ENCODE measurements around the gene ECHS1. TPM values are rescaled to one million over a fixed set of nuclear protein-coding genes. Genes with fewer than 3 reads are reported as not detected.
A peak's percentile ranks its signal among the peaks of the same experiment; 100 is the strongest.

The ECHS1 gene
- total and polyA plus RNA-seq, 5 donors from 2014 or later, result 16.9 to 91.7 (median 87.8) TPM

DNA sequence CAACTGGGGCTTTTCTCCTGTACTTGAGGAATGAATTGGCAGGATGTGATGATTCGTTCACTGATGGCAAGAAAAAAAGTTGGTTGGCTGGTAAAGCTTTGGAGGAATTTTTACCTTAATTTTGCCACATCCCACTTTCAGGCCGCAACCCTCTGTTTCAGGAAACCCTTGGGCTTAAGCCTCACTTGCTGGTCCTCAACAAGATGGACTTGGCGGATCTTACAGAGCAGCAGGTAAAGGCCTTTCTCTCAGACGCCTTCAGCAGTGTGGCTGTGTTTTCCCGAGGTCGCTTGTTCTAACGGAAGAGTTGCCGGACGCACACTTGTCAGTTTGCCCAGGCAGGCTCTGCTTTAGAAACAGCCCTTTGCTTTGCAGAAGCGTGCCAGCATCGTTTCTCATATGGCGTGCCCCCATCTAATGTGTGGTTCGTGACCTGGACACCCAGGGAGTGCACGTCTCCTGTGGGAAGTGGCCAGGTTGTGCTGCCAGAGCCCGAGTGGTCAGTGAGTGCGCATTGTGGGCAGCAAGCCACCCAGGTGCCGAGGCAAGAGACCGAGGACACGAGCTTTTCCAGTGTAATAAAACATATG is 23.0 kb upstream of the ECHS1 start:
- Histone ChIP-seq H3K27ac (ENCODE audit: insufficient read depth, low read length, poor library complexity, severe bottlenecking) (no peak overlapping the region), H3K27me3 (ENCODE audit: control insufficient read depth, insufficient read depth, low read length) (no peaks in the 10 kb centered on the region), H3K4me1 (ENCODE audit: control insufficient read depth, insufficient read depth, low read length, poor library complexity, severe bottlenecking) (peaks cover 50% of the 10 kb centered on the region), H3K9me3 (ENCODE audit: control insufficient read depth in 2 of 2, low read length in 2 of 2) (no peaks in the 10 kb centered on the region), H3K4me3 (ENCODE audit: low read depth, low read length) (no peak overlapping the region), H3K36me3 (ENCODE audit: control insufficient read depth, insufficient read depth, low read length) (peaks cover 34% of the 10 kb centered on the region)
- Mint-ChIP-seq H3K9me3 (no peaks in the 10 kb centered on the region), H3K4me1 (peaks cover 10 to 54% (median 35%) of the 10 kb centered on the region in 4 donors), H3K4me3 (peak overlapping the region in 3 of 4 donors; percentile 74 to 98 (median 92)), H3K36me3 (peaks cover 10% of the 10 kb centered on the region), H3K27ac (no peak overlapping the region), H3K27me3 (no peaks in the 10 kb centered on the region)
- DNase-seq, result no peak
- ATAC-seq (ENCODE audit: low read depth in 2 of 2), result no peak

DNA sequence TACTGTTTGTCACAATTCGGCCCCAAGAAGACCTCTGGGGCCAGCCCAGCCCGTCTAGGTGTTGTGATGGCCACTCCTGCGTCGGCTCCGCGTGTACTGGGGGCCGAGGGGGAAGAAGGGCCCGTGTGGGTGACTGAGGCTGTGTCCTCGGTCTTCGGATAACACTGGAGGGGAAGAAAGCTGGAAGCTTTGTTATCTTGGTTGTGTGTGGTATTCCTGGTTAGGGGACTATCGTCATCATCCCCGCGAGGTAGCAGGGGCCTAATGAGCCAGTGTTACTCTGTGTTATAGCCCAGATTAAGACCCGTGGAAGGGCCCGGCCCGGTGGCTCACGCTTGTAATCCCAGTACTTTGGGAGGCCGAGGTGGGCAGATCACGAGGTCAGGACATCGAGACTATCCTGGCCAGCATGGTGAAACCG is 21.7 kb upstream of the ECHS1 start:
- Mint-ChIP-seq H3K4me1 (peaks cover 11 to 60% (median 34%) of the 10 kb centered on the region in 4 donors), H3K27ac (peak overlapping the region; percentile 63 to 92 (median 92)), H3K9me3 (no peaks in the 10 kb centered on the region), H3K27me3 (no peaks in the 10 kb centered on the region), H3K36me3 (peaks cover 10% of the 10 kb centered on the region), H3K4me3 (peak overlapping the region; percentile 84 to 98 (median 92))
- DNase-seq (no peak), ATAC-seq (ENCODE audit: low read depth in 2 of 2) (no peak)
- no peaks in the 10 kb centered on the region for H3K9me3 ChIP-seq (ENCODE audit: control insufficient read depth in 2 of 2, low read length in 2 of 2)
- H3K27me3 ChIP-seq (ENCODE audit: control insufficient read depth, insufficient read depth, low read length), result no peaks in the 10 kb centered on the region
- peaks cover 50% of the 10 kb centered on the region for H3K4me1 ChIP-seq (ENCODE audit: control insufficient read depth, insufficient read depth, low read length, poor library complexity, severe bottlenecking)
- peaks cover 29% of the 10 kb centered on the region for H3K36me3 ChIP-seq (ENCODE audit: control insufficient read depth, insufficient read depth, low read length)
- peak overlapping the region; percentile 75 for H3K4me3 ChIP-seq (ENCODE audit: low read depth, low read length)
- H3K27ac ChIP-seq (ENCODE audit: insufficient read depth, low read length, poor library complexity, severe bottlenecking), result peak overlapping the region; percentile 67

DNA sequence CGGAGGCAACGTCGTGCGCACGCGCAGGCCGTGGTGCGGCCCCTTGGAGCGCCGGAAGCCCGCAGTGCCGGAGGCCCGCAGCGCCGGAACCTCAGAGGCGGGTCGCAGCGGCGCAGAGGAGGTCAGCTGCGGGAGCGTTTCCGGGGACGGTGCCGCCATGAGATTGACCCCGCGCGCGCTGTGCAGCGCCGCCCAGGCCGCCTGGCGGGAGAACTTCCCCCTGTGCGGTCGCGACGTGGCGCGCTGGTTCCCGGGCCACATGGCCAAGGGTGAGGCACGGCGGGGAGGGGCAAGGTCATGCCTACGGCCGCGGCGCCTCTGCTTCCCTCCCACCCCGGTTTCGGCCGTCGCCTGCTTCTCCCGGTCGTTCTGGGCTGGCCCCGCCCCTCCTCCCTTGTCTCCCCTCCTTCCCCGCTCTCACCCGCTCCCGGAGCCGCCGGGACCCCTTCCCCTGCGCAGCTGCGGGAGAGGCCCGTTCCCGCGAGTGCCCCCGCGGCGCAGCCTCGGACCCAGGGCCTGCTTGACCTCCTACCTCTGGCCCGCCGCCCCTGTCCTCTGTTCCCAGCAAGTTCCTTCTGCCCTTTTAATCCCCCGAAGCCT is 21.0 kb upstream of the ECHS1 start, which contains the start of gene MTG1:
Gene MTG1, plus strand, starts transcription at position 94 of the 600 bp plus-strand sequence. Its CDS starts 64 bp downstream, at position 158.
- peaks cover 57% of the 10 kb centered on the region for H3K4me1 ChIP-seq (ENCODE audit: control insufficient read depth, insufficient read depth, low read length, poor library complexity, severe bottlenecking)
- peak; percentile 89 to 92 (median 90) for DNase-seq
- H3K4me3 Mint-ChIP-seq, result peak within 1 kb of the TSS; percentile 84 to 98 (median 92)
- H3K36me3 Mint-ChIP-seq, result peaks cover 10% of the 10 kb centered on the region
- no peaks in the 10 kb centered on the region for H3K9me3 Mint-ChIP-seq
- H3K9me3 ChIP-seq (ENCODE audit: control insufficient read depth in 2 of 2, low read length in 2 of 2), result no peaks in the 10 kb centered on the region
- peak within 1 kb of the TSS; percentile 75 for H3K4me3 ChIP-seq (ENCODE audit: low read depth, low read length)
- ATAC-seq (ENCODE audit: low read depth in 2 of 2), result peak; percentile 76 to 79
- H3K27me3 ChIP-seq (ENCODE audit: control insufficient read depth, insufficient read depth, low read length), result no peaks in the 10 kb centered on the region
- H3K36me3 ChIP-seq (ENCODE audit: control insufficient read depth, insufficient read depth, low read length), result peaks cover 26% of the 10 kb centered on the region
- no peaks in the 10 kb centered on the region for H3K27me3 Mint-ChIP-seq
- peak within 1 kb of the TSS; percentile 63 to 92 (median 92) for H3K27ac Mint-ChIP-seq
- H3K27ac ChIP-seq (ENCODE audit: insufficient read depth, low read length, poor library complexity, severe bottlenecking), result peak within 1 kb of the TSS; percentile 67
- H3K4me1 Mint-ChIP-seq, result peaks cover 14 to 64% (median 34%) of the 10 kb centered on the region in 4 donors

DNA sequence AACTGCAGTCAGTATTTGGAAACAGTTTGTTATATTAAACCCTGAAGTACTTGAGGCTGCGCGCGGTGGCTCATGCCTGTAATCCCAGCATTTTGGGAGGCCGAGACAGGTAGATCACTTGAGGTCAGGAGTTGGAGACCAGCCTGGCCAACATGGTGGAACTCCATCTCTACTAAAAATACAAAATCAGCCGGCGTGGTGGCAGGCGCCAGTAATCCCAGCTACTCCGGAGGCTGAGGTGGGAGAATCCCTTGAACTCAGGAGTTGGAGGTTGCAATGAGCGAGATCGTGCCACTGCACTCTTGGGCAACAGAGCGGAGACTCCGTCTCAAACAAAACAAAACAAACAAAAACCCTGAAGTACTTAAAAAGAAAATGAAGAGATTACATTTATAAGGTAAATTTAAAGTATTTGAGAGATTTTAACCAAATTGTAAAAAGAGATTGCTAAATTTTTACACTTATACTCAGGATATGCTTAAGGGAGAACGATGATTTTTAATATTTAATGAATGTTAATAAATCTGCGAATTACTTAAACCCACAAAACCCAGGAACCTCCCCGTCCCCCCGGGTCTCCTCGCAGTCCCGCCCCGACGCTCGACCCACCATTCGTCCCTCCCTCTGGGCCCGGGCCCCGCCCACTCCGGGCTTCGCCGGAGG is 20.4 kb upstream of the ECHS1 start:
- no peak for DNase-seq
- H3K4me3 Mint-ChIP-seq, result peak overlapping the region; percentile 84 to 98 (median 92)
- no peaks in the 10 kb centered on the region for H3K27me3 Mint-ChIP-seq
- Histone ChIP-seq H3K36me3 (ENCODE audit: control insufficient read depth, insufficient read depth, low read length) (peaks cover 19% of the 10 kb centered on the region), H3K9me3 (ENCODE audit: control insufficient read depth in 2 of 2, low read length in 2 of 2) (no peaks in the 10 kb centered on the region), H3K27ac (ENCODE audit: insufficient read depth, low read length, poor library complexity, severe bottlenecking) (peak overlapping the region; percentile 67), H3K4me3 (ENCODE audit: low read depth, low read length) (peak overlapping the region; percentile 72), H3K27me3 (ENCODE audit: control insufficient read depth, insufficient read depth, low read length) (no peaks in the 10 kb centered on the region), H3K4me1 (ENCODE audit: control insufficient read depth, insufficient read depth, low read length, poor library complexity, severe bottlenecking) (peaks cover 63% of the 10 kb centered on the region)
- no peaks in the 10 kb centered on the region for H3K9me3 Mint-ChIP-seq
- peak overlapping the region in 2 of 3 donors; percentile 11 to 69 for H3K27ac Mint-ChIP-seq
- ATAC-seq (ENCODE audit: low read depth in 2 of 2), result no peak
- H3K4me1 Mint-ChIP-seq, result peaks cover 19 to 69% (median 35%) of the 10 kb centered on the region in 4 donors
- H3K36me3 Mint-ChIP-seq, result peaks cover 10% of the 10 kb centered on the region

DNA sequence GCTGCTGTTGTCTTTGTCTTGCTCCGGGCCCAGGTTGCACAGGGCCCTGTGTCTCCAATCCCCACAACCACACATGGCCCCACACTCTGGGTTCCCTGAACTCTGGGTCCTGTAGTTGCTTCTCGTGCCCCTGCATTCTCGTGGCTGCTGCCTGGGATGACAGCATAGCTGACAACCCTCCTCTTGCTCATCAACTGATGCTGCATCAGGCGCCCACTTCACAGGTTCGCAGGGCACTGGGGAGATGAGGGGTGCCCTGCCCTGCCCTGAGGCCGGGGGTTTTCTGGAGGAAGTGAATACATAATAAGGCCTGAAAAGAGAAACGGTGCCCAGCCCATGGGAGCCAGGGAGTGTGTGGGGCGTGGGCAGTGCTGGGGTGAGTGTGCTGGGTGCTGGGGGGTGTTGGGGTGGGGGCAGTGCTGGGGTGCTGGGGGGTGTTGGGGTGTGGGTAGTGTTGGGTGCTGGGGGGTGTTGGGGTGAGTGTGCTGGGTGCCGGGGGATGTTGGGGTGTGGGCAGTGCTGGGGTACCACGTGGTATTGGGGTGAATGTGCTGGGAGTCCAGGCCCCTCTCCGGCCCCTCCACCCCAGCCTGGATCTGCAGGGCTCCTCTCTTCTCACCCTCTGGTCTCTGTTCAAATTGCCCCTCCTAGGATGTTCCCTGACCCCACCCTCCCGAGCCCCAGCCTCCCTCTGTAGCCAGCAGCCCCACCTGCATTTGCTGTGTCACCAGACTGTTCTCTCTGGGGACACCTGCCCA is 18.8 kb upstream of the ECHS1 start:
- Histone ChIP-seq H3K27ac (ENCODE audit: insufficient read depth, low read length, poor library complexity, severe bottlenecking) (peak overlapping the region; percentile 82), H3K27me3 (ENCODE audit: control insufficient read depth, insufficient read depth, low read length) (no peaks in the 10 kb centered on the region), H3K9me3 (ENCODE audit: control insufficient read depth in 2 of 2, low read length in 2 of 2) (no peaks in the 10 kb centered on the region), H3K36me3 (ENCODE audit: control insufficient read depth, insufficient read depth, low read length) (peaks cover 8% of the 10 kb centered on the region), H3K4me3 (ENCODE audit: low read depth, low read length) (no peak overlapping the region), H3K4me1 (ENCODE audit: control insufficient read depth, insufficient read depth, low read length, poor library complexity, severe bottlenecking) (peaks cover 66% of the 10 kb centered on the region)
- no peak for ATAC-seq (ENCODE audit: low read depth in 2 of 2)
- Mint-ChIP-seq H3K4me3 (peak overlapping the region in 3 of 4 donors; percentile 62 to 90 (median 87)), H3K27me3 (no peaks in the 10 kb centered on the region), H3K27ac (peak overlapping the region in 2 of 3 donors; percentile 75 to 97), H3K9me3 (no peaks in the 10 kb centered on the region), H3K36me3 (no peaks in the 10 kb centered on the region), H3K4me1 (peaks cover 19 to 63% (median 27%) of the 10 kb centered on the region in 4 donors)
- no peak for DNase-seq

DNA sequence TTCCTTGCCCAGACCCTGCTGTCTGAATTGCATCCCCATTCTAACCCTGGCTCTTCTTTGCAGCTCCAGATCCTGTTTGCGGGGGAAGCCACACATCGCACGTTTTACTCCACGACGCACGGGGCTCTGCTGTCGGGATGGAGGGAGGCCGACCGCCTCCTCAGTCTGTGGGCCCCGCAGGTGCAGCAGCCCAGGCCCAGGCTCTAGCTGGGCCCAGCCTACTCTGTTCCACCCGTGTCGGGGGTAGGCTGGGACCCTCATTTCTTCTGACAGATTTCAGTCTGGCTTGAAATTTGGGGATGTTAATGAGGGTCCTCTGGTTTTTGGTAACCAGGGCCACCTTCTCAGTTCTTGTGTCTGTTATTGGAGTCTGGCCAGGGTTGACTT is 18.1 kb upstream of the ECHS1 start:
- Mint-ChIP-seq H3K27ac (peak overlapping the region; percentile 75 to 97 (median 92)), H3K36me3 (no peaks in the 10 kb centered on the region), H3K4me1 (peaks cover 22 to 62% (median 24%) of the 10 kb centered on the region in 4 donors), H3K27me3 (no peaks in the 10 kb centered on the region), H3K9me3 (no peaks in the 10 kb centered on the region), H3K4me3 (peak overlapping the region; percentile 62 to 90 (median 78))
- H3K27ac ChIP-seq (ENCODE audit: insufficient read depth, low read length, poor library complexity, severe bottlenecking), result peak overlapping the region; percentile 82
- no peak for ATAC-seq (ENCODE audit: low read depth in 2 of 2)
- peaks cover 3% of the 10 kb centered on the region for H3K36me3 ChIP-seq (ENCODE audit: control insufficient read depth, insufficient read depth, low read length)
- H3K9me3 ChIP-seq (ENCODE audit: control insufficient read depth in 2 of 2, low read length in 2 of 2), result no peaks in the 10 kb centered on the region
- no peak overlapping the region for H3K4me3 ChIP-seq (ENCODE audit: low read depth, low read length)
- no peaks in the 10 kb centered on the region for H3K27me3 ChIP-seq (ENCODE audit: control insufficient read depth, insufficient read depth, low read length)
- DNase-seq, result no peak
- H3K4me1 ChIP-seq (ENCODE audit: control insufficient read depth, insufficient read depth, low read length, poor library complexity, severe bottlenecking), result peaks cover 66% of the 10 kb centered on the region

DNA sequence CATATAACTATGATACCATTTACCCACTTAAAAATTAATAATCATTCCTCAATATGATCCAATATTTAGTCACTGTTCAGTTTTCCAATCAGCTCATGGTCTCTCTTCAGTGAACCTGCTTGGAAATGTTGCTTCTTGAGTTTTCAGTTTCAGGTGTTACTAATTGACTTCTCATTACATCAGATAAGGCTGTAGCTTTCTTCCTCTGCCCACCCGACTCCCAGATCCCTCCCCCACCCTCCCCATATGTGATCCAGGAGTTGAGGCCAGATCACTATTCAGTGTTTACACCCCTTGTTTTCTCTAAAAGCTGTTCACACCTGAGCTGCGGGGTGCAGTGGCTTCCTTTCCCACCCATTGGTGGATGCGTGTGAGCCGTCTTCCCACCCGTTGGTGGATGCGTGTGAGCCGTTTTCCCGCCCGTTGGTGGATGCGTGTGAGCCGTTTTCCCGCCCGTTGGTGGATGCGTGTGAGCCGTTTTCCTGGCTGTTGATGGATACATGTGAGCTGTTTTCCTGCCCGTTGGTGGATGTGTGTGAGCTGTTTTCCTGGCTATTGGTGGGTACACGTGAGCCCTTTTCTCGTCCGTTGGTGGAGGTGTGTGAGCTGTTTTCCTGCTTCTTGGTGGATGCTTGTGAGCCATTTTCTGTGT is 17.6 kb upstream of the ECHS1 start:
- Histone ChIP-seq H3K9me3 (ENCODE audit: control insufficient read depth in 2 of 2, low read length in 2 of 2) (no peaks in the 10 kb centered on the region), H3K27ac (ENCODE audit: insufficient read depth, low read length, poor library complexity, severe bottlenecking) (peak overlapping the region; percentile 82), H3K4me3 (ENCODE audit: low read depth, low read length) (peak overlapping the region; percentile 81), H3K27me3 (ENCODE audit: control insufficient read depth, insufficient read depth, low read length) (no peaks in the 10 kb centered on the region), H3K36me3 (ENCODE audit: control insufficient read depth, insufficient read depth, low read length) (no peaks in the 10 kb centered on the region), H3K4me1 (ENCODE audit: control insufficient read depth, insufficient read depth, low read length, poor library complexity, severe bottlenecking) (peaks cover 62% of the 10 kb centered on the region)
- no peaks in the 10 kb centered on the region for H3K27me3 Mint-ChIP-seq
- peak overlapping the region; percentile 92 to 100 (median 95) for H3K27ac Mint-ChIP-seq
- ATAC-seq (ENCODE audit: low read depth in 2 of 2), result no peak
- no peaks in the 10 kb centered on the region for H3K9me3 Mint-ChIP-seq
- DNase-seq, result no peak
- H3K4me1 Mint-ChIP-seq, result peaks cover 19 to 61% (median 23%) of the 10 kb centered on the region in 4 donors
- H3K4me3 Mint-ChIP-seq, result peak overlapping the region; percentile 68 to 92 (median 90)
- H3K36me3 Mint-ChIP-seq, result no peaks in the 10 kb centered on the region
